ENCODE data around the gene HDAC4. TPM values are rescaled to one million over a fixed set of nuclear protein-coding genes. Genes with fewer than 3 reads are reported as not detected.

The HDAC4 gene
- total and polyA plus RNA-seq, 2 of the 4 experiments (the other 2 are of a cell fraction): 4.1 to 7.2 TPM

- H4K91ac ChIP-seq (ENCODE audit: insufficient read depth, low read depth, low read length): no peak overlapping the region
- no peak overlapping the region for H3K23ac ChIP-seq (ENCODE audit: low read depth, low read length)
- no peak overlapping the region for H2AK9ac ChIP-seq (replicated peaks; ENCODE audit: low read depth, low read length, poor library complexity)
- H3K27ac ChIP-seq (ENCODE audit: insufficient read depth, low read length): no peak overlapping the region
- dilution Hi-C loops (cut with HindIII; ENCODE audit: low sequenced_read_pairs, unreplicated experiment): no loop called here
- no peak overlapping the region for H2AK5ac ChIP-seq (ENCODE audit: low read depth, low read length)
- H2BK20ac ChIP-seq (ENCODE audit: low read depth, low read length): no peak overlapping the region
- DNase-seq (no peak), ATAC-seq (ENCODE audit: low read depth) (no peak)
- H3K4me1 ChIP-seq (ENCODE audit: control insufficient read depth, insufficient read depth, low read length): no peaks in the 10 kb centered on the region
- CTCF ChIA-PET: no interaction called here
- no peak overlapping the region for H4K5ac ChIP-seq (ENCODE audit: low read depth, low read length)
- no peak for TF ChIP-seq CEBPB (IDR thresholded peaks at IDR 0.05; ENCODE audit: low read depth, low read length)
- no peak for TF ChIP-seq RAD21 (IDR thresholded peaks at IDR 0.05; ENCODE audit: low read length)
- TF ChIP-seq RCOR1 (IDR thresholded peaks at IDR 0.05; ENCODE audit: insufficient replicate concordance, low read length): no peak
- TF ChIP-seq POLR2A (IDR thresholded peaks at IDR 0.05; ENCODE audit: low read depth, low read length): no peak
- TF ChIP-seq FOS (IDR thresholded peaks at IDR 0.05; ENCODE audit: low read depth, low read length): no peak
- no peak for TF ChIP-seq RFX5 (IDR thresholded peaks at IDR 0.05; ENCODE audit: low read depth, low read length)
- TF ChIP-seq SMC3 (IDR thresholded peaks at IDR 0.05; ENCODE audit: low read depth, low read length): no peak
- intact Hi-C loops (cut with micrococcal nuclease): no loop called here
- H3K18ac ChIP-seq (ENCODE audit: low read depth, low read length): no peak overlapping the region
- H2BK5ac ChIP-seq (ENCODE audit: low read depth, low read length, poor library complexity, severe bottlenecking): no peak overlapping the region
- H3K4me3 ChIP-seq (ENCODE audit: insufficient read depth, low read depth, low read length): no peak overlapping the region
- H3K4ac ChIP-seq (ENCODE audit: low read depth, low read length): no peak overlapping the region
- H3K9me3 ChIP-seq (ENCODE audit: control insufficient read depth, insufficient read depth, low read length): peaks cover 5% of the 10 kb centered on the region
- in situ Hi-C loops (cut with MboI; ENCODE audit: low sequenced_read_pairs): no loop called here
- H3K79me1 ChIP-seq (ENCODE audit: low read depth in 1 of 2, low read length in 2 of 2): no peaks in the 10 kb centered on the region
- no CpG with 5 or more reads among the region's 11 CpGs for WGBS, 2 experiments (ENCODE audit: extremely low coverage in 2 of 2, insufficient read length in 1 of 2)
- no peak overlapping the region for H2BK15ac ChIP-seq (ENCODE audit: low read depth, low read length)
- POLR2A ChIA-PET (ENCODE audit: unreplicated experiment): no interaction called here
- H3K4me2 ChIP-seq (ENCODE audit: low read depth, low read length): no peak overlapping the region
- no peak overlapping the region for H2AFZ ChIP-seq (replicated peaks; ENCODE audit: low read length, poor library complexity)
- no peak overlapping the region for H3K56ac ChIP-seq (ENCODE audit: extremely low read depth, insufficient read depth, low read length)
- H3K9me1 ChIP-seq (ENCODE audit: insufficient read depth, low read length): no peaks in the 10 kb centered on the region
- no peak overlapping the region for H2BK120ac ChIP-seq (ENCODE audit: low read depth, low read length)
- H3K14ac ChIP-seq (replicated peaks; ENCODE audit: low read depth, low read length): no peak overlapping the region
- no TSS peak for BruUV-seq (replicated peaks)
- H4K8ac ChIP-seq (ENCODE audit: low read depth in 2 of 2, low read length in 2 of 2): no peak overlapping the region
- no peaks in the 10 kb centered on the region for H4K20me1 ChIP-seq (ENCODE audit: insufficient read depth, low read length)
- H3K27me3 ChIP-seq (ENCODE audit: control insufficient read depth, insufficient read depth, low read length): peaks cover 13% of the 10 kb centered on the region
- no peak overlapping the region for H3K9ac ChIP-seq (ENCODE audit: low read depth, low read length)
- H3K36me3 ChIP-seq (ENCODE audit: control insufficient read depth, insufficient read depth, low read length): no peaks in the 10 kb centered on the region
These were observed 12.2 kb upstream of the HDAC4 start for GRCh38 chr2:239412905-239413603.

All from IMR-90 (cell line).